M059J (cell line): Measurements from ENCODE around the gene FNBP1L. TPM values are rescaled to one million over a fixed set of nuclear protein-coding genes. Genes with fewer than 3 reads are reported as not detected.

Experiments used
- DNase-seq: peaks from one replicate; pipeline ENCODE4 v3.0.0-alpha.2; 2012; ENCODE audit warnings: low read depth
- total RNA-seq: library from RNA; depleted of rRNA; stranded (reverse); fragments of >200 nt; shearing (Covaris generic); gene quantifications from 2 replicates; pipeline ENCODE4 v1.2.3, GENCODE V29; 2014

The FNBP1L gene
- total RNA-seq, 1 experiment from 2014 or later = 21.7 TPM

DNA sequence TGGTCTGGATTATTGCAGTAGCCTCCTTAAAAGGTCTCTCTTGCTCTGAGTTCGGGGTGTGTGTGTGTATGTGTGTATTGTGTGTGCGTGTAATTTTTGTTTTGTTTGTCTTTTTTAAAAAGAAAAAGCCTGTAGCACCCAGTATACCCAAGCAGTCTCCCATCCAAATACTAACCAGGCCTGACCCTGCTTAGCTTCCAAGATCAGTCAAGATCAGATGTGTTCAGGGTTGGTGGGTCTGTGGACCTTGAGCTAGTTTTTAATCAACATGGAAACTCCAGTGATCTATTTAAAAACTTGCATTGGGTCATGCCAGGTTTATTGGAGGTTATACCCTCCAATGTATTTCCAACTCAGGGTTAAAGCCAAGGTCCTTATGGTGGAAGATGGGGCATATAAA lies 40.3 kb downstream of the FNBP1L start:
- DNase-seq = no peak

DNA sequence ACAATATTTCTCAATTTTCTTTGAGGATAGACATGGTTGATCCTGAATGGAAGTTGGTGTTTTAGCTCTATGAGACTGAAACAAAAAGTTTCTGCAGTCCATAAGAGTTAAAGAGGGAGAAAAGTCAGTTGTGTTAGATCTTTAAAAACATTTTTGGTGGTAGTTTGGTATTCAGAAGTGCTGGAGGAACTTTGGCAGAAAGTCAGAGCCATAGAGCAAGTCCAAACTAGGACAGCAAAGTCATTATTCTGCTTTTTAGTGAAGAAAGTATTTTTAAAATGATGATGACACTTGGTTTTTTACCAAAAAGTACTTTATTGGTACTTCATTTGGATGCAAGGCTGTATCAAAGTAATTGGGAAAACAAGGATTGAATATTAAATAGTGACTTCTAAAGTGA lies 41.8 kb downstream of the FNBP1L start:
- DNase-seq = no peak

DNA sequence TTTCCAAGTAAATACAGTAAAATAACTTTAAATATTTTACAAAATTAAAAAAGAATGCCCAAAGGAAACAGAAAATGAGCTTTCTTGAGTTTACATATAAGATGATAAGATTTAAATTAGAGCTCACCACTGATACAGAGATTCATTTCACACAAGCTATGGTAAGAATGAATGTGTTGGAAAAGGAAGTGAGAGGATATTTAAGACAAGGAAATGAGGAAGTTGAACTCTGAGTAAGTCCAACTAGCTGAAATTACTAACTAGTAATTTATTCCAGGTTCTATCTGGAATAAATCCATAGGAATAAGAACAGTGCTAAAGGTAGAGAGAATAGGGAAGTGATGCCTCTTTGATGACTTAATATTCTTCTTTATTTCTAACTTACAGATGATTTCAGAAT lies 42.4 kb downstream of the FNBP1L start:
- no peak for DNase-seq

DNA sequence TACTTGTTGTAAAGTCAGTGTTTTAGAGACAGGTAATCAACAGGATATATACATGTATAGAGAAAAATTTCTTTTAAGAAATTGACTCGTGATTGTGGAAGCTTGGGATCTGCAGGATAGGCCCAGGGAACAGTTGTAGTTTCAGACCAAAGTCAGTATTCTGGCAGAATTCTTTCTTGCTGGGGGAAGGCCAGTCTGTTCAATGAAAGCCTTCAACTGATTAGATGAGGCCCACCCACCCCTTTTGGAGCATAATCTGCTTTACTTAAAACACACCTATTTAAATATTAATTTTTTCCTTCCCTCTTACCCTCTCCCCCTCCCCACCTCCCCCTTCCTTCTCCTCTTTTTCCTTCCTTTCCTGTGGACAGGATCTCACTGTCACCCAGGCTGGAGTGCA lies 48.0 kb downstream of the FNBP1L start:
- no peak for DNase-seq

DNA sequence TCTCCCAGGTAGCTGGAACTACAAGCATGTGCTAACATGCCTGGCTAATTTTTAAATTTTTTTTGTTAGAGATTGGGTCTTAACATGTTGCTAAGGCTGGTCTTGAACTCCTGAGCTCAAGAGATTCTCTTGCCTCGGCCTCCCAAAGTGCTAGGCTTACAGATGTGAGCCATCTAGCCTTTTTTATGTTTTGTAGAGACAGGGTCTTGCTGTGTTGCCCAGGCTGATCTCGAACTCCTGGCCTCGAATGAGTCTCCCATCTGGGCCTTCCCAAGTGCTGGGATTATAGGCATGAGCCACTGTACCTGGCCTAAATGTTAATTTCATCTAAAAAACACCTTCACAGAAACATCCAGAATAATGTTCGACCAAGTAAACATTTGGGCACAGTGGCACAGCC lies 48.6 kb downstream of the FNBP1L start:
- DNase-seq = no peak

DNA sequence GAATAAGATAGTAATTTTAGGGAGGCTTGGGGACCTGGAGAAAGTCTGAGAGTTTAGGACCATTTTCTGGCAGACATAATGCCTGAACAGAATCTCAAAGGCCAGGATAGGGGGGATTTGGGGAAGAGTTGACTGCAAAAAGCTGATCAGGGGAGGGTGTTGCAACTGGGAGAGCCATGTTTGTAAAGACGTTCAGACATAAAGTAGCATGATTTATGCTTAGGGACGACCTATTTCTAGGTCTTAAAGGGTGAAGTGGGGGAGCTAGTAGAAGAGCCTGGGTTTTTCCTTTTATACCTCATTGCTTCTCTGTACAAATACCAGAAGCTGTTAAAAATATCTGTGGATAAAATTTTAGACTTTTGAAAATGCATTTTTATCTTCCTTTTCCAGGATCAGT lies 51.2 kb downstream of the FNBP1L start:
- DNase-seq = no peak

DNA sequence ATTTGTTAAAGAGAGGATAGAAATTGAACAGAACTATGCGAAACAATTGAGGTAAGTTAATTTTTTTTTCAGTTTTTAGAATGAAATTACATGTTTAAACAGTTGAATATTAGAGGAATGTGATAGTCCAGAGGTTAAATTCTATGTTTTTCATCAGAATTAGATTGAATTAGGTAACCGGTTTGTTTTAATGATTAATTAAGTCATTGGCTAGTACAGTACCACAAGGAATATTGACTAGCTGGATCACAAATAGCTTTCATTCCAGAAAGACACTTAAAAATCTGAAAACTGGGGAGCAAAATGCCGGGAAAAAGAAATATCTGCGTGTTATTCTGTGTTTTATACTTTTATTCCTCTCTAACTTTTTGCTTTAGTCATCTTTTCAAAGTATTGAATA lies 51.6 kb downstream of the FNBP1L start:
- no peak for DNase-seq

DNA sequence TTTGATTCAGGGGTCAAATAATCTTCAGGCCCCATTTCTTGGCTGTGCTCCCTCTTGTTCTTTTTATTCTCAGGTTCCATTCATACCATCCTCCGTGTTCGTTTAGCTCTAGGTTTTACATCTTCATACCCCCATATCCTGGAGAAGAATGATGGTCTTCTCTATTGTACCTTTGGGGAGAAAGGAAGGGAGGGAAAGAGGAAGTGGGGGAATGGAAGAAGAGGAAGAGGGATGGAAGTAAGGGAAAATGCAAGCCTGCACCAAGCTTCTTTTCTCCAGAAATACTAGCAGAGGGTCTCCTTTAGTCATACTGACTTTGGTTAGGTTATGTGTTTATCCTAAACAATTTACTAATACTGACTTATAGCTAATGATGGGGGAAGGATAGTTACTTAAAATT lies 52.4 kb downstream of the FNBP1L start:
- no peak for DNase-seq

DNA sequence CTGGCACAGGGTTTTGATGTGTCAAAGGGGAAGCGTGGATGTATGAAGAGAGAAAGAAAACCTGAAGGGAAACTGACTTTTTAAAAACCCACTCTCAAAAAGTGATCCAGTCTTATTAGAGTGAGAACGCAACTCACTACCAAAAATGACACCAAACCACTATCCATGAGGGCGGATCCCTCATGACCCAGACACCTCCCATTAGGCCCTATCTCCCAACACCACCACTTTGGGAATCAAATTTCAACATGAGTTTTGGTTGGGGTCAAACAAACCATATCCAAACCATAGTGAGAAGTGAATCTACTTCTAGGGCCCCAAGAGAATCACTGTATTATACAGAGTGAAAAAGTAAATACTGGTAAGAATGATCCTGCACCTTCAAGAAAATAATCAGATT lies 53.5 kb downstream of the FNBP1L start:
- DNase-seq = no peak

DNA sequence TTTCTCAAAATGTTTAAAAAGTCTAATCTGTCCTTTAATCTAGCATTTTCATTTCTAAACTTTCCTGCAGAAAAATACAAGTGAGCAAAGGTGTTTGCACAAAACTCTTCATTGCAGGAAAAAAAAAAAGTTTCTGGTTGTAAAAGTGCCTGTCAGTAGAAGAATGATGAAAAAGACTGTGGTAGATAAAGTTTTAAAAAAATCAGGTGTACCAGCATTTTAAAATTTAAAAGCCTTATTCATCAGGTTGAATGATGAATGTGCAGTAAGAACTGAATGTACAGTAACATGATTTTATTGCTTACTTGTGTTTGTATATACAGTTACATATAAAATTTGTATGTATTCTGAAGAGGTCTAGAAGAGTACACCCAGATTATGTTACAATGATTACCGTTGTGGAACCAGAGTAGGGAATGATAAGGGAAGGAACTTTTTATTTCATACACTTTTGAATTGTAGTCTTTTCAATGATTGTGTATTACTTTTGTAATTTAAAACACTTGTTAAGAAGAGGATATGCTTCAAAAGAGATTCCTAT lies 54.0 kb downstream of the FNBP1L start:
- no peak for DNase-seq

DNA sequence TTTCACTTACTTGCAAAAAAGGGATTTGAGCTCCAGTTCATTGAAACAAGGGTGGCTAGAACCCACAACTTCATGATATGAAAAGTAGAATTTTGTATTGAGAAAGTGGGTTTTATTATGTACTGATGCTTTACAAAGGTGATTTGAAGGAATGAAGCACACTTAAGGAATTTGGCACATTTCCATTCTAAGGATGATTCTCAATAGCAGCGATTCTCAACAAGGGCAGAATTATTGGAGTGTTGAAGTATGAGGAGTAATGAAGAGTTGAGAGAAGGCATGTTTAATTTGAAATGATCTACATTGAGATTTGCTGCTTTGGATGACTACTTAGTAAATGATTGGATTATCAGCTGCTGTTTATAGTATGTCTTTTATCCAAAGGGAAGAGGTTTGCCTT lies 54.7 kb downstream of the FNBP1L start:
- DNase-seq = no peak

DNA sequence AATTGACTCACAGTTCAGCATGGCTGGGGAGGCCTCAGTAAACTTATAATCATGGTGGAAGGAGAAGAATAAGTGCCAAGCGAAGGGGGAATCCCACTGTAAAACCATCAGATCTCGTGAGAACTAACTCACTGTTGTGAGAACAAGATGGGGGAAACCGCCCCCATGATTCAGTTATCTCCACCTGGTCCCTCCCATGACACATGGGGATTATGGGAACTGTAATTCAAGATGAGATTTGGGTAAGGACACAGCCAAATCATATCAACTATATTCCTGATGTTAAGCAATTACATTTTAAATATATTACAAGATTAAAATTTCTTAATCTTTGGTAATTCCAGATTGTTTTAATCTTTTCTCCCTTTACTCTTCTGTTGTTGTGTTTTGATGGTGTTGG lies 55.2 kb downstream of the FNBP1L start:
- DNase-seq = no peak

DNA sequence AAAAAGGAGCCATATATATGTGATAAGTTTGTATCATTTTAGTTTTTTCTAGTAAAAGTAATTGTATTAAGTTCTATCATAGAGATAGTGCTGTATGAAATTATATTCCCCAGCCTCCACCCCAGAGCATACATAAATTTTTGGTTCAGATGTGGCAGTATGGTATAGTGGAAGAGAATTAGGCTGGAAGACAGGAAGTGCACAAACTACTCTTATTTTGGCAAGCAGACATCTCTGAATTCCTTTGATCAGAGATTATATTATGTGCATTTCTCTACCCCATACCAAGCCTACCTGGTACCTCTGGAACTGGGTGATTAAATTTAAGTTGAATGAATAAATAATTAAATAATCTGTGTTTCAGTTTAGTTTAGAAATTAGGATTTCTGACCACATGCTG lies 55.9 kb downstream of the FNBP1L start:
- no peak for DNase-seq

DNA sequence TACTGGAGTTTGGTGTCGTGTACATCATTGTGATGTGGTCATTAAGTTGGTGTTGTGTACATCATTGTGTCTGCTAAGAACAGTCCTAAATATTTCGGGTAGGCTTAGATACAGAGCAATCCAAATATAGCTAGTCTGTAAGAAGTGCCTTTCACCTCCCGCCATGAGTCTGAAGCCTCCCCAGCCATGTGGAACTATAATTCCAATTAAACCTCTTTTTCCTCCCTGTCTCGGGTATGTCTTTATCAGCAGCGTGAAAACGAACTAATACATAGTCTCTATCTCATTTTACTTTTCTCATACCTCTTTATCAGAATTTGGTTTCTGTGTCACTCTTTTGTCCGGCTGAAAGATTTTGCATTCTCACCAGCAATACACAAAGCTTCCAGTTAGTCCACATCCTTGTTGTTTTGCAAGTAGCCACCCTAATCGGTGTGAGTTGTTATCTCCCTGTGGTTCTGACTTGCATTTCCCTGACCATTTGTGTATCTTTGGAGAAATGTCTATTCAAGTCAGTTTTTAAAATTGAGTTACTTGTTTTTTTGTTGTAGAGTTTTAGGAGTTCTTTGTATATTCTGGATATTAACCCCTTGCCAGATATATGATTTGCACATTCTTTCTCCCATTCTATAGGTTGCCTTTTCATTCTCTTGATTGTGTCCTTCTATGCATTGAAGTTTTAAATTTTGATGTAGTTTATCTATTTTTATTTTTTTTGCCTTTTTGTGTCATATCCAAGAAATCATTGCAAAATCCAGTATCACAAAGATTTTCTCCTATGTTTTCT lies 56.5 kb downstream of the FNBP1L start:
- DNase-seq = no peak

DNA sequence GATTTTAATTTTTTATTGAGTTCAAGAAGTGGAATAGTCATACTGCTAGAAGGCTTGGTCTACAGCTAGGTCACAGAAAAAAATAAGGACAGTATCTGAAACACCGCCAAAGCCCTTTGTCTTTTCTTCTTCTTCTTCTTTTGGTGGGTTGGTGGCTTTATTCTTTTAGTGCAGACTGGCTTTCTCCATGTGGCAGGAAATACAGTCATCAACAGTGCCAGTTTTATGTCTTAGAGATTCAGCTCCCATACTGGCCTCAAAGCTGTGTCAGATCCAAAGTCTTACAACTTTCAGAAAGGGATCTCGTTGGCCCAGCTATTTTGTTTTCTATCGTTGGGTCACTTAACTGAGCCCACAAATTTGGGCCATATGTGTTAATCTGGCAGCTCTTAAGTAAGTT lies 58.2 kb downstream of the FNBP1L start:
- no peak for DNase-seq

DNA sequence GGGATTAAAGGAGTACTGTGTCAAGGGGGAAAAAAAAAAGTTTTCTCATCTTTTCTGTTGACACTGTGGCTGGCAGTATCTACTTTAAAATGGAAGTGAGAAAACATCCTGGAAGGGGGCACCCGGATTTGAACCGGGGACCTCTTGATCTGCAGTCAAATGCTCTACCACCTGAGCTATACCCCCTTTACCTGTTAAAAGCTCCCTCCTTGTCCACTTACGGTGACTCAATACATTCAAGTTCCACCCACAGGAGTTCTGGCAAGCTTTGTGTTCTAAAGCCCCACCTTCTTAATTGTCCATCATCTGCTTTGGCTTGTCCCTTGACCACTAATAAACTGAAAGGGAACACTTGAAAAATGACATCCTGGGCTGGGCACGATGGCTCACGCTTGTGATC lies 68.2 kb downstream of the FNBP1L start:
- DNase-seq = peak; percentile 36

DNA sequence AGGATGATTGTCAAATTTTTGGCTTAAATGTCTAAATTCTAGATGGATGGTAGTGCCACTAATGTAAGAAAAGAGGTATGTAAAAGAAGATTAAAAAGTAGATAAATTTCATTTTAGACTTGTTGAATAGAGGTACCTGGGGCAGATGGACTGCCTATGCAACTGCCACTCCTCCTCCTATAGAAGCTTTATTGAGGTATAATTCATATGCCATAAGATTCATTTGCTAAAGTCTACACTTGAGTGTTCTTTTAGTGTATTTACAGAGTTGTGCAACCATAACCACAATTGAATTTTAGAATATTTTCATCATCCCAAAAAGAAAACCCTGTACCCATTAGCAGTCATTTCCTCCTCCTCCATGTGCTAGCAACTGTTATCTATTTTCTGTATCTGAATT lies 70.6 kb downstream of the FNBP1L start:
- DNase-seq = no peak

DNA sequence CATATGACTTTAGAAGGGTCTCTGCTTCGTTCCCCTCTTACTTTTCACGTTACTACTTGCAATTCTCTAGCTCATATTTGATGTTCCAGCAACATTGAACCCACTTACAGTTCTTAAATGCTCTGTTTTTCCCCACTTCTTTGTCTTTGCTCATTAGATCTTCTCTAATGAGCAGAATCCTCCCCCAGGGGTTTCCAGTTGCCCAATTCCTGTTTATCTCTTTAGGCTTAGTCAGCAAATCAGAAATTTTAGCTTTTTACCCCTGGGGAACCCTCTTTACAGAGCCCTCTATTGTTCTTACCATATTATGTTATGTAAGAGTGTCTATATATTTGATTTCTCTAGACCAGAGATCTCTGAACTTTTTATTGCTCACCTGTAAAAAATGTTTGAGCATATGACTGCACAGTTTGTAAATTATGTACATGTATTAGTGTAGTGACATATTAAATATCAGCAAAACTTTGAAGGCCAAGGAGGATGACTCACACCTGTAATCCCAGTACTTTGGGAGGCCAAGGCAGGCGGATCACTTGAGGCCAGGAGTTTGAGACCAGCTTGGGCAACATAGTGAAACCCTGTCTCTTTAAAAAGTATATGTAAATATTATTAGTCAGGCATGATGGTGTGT lies 71.4 kb downstream of the FNBP1L start:
- peak; percentile 67 for DNase-seq

DNA sequence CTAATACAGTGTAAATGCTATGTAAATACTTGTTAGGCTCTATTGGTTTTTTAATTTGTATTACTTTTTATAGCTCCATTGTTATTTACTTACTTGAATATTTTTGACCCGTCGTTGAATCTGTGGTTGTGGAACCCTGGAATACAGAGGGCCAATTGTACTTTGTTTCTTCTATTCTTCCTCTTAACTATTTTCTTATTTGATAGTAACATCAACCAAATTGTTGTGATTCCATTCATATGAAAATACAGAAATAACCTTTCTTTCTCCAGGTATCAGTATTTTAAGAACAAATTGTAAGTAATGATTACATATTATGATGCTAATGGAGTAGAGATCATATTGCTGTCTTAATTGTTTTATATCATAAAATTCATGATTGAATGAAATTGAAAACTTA lies 73.7 kb downstream of the FNBP1L start:
- DNase-seq = no peak

DNA sequence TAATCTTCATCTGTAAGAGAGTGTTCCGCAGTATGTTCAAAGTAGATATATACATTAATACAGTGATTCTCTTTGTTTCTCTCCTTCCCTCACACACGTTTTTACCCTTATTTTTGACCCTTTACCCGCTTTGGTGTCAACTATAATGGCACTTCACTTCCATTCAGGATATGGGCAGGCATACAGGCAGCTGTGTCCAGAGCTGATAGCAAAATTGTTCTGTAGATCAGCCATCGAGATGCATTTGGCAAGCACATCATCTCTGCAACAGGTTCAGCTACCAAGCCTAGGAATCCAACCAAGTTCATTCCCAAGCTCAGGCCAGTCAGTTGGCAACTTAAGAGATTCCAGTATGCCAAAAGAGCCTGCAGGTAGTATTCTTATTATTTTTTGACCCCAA lies 74.8 kb downstream of the FNBP1L start:
- no peak for DNase-seq

DNA sequence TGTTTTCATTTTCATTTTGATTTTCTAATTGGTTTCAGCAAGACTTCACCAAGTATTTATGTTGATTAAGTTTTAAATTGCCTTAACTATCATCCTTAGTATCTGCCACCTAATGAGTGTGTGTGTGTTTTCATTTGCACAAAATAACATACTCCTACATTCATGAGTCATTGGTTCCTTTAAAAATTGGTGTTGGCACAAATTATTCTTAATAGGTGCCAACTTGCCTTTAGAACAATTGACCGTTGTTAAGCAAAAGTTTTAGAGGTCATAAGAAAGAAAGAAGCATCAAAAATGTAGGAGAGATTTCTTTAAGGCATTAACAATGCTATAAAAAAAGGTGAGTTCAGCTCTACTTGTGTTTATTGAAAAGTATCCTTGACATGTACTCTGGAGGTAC lies 77.5 kb downstream of the FNBP1L start:
- DNase-seq = no peak

DNA sequence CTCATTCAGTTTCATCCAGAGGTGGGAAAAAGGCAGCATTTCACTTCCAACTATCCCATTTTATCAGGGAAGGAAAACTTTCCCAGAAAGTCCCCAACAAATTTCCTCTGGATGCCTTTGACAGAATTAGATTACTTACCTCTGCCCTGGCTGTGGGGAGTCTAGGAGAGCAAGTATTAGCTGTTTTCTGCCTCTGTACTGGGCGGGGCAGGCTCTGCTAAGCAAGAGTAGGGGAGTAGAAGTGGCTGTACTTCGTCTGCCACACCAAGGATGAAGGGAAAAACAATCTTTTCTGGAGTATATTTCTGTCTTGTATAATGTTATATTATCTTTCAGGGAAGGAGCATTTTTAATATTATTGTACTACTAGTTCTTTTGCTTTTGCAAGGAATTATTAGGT lies 78.5 kb downstream of the FNBP1L start:
- no peak for DNase-seq

DNA sequence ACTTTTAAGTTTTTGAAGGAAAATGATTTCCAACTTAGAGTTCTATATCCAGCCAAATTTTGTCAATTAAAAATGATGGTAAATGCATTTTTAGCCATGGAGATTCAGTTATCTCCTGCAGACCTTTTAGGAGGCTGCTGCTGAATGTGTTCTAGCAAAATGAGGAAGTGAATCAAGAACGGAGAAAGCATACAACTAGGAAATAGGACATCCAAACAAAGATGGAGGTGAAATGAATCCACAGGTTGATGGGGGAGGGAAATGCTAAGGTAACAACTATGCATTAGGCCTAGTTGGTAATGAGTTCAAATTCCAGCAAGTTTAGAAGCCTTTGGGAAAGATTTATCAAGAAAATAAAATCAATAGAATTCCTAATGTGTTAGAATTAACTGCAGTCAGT lies 80.5 kb downstream of the FNBP1L start:
- no peak for DNase-seq

DNA sequence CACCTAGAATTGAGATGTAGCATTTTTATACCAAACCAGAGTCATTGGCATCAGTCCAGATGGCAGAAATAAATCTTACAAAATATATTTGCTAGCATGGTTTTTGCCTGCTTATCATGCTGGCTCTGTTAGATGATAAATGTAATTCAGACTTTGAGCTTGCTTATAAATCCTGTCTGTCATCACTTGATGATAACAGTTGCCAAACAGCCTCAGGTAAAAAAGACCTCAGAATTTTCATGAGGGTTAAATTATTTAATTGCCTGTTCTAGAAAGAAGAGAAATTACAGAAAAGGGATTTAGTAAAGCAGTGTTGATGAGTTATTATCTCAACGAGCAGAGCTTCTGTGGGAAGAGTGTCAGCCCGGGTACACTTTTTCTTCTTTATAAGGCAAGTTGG lies 83.3 kb downstream of the FNBP1L start:
- DNase-seq = no peak
